GM12892 (cell line): ENCODE results near the gene FAF1.

Source experiments
- POLR2A ChIP-seq: IDR thresholded peaks from 2 replicates; pipeline ENCODE4 v1.6.1; 2011; ENCODE audit warnings: low read depth, low read length, control low read depth
- POLR2AphosphoS5 ChIP-seq: IDR thresholded peaks from 2 replicates; pipeline ENCODE4 v1.6.1; 2011; ENCODE audit warnings: low read depth, low read length, control low read depth

- no peak for TF ChIP-seq POLR2AphosphoS5
- TF ChIP-seq POLR2A: no peak
These were observed 49.3 kb upstream of the FAF1 start for GRCh38 chr1:51009381-51009780.
